Bone marrow (tissue), 2 donors: Measurements from ENCODE around the gene ZNRF3.
"Not testable (repeated sequence)": the region's sequence is repeated elsewhere in the genome, so short reads cannot be mapped to it uniquely, and the experiment has no call there.

Experiments used
- DNase-seq, 2 donors: peaks; one replicate each; lab custom pipeline; 2025; lab: John Stamatoyannopoulos, UW

Gene ZNRF3

DNA sequence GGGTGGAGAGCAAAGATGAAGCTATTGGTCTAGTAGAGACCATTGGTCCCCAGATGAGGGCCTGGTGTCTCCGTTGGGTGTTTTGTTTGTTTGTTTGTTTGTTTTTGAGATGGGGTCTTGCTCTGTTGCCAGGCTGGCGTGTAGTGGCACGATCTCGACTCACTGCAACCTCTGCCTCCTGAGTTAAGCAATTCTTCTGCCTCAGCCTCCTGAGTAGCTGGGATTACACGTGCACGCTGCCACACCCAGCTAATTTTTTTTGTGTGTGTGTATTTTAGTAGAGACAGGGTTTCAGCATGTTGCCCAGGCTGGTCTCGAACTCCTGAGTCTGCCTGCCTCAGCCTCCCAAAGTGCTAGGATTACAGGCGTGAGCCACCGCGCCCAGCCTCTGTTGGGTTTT, 25.4 kb downstream of the ZNRF3 start:
- DNase-seq = not testable (repeated sequence)

DNA sequence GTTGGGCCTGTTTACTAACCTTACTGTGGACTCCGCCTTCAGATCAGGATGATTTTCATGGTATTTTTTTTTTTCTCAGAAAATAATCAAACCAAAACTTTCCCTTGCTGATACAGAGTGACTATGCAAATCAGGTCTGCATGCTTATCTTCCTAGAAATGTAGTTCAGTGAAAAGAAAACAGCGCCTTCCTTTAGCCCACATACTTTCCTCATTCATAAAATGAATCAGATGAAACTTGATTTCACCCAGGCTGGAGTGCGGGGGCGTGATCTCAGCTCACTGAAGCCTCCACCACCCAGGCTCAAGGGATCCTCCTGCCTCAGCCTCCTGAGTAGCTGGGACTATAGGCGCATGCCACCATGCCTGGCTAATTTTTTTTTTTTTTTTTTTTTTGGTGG, 26.0 kb downstream of the ZNRF3 start:
- DNase-seq = no peak

DNA sequence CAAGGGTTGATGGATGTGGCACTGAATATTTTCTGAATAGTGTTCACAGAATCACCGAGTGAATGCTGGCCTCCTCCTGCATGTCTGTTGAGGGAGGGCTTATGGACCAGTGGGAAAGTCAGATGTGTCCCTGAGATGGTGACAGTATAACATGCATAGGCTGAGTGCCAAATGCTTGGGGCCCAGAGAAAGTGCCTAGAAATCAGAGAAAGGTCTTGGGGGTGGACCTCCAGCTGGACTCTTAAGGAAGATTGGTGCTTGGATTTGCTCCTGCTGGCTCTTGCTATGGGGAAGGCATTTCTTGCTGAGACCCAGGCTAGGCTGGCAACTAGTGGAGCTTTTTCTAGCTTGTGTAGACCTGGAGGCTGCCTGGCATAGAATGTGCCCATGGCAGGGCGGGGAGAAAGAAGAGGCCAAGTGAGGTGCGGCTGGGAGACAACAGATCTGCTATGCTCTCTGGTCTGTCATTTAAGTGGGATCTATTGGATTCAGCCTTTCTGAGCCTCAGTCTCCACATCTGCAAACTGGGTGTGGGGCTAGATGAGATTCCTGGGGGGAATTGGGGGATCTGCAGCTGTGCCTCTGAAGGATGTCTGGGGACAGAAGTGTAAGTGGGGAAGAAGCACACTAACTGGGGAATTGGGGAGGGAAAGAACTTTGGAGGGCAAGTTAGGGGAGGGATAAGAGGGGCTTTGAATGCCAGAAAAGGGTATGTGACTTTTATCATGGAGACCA, 27.4 kb downstream of the ZNRF3 start:
- DNase-seq = no peak

DNA sequence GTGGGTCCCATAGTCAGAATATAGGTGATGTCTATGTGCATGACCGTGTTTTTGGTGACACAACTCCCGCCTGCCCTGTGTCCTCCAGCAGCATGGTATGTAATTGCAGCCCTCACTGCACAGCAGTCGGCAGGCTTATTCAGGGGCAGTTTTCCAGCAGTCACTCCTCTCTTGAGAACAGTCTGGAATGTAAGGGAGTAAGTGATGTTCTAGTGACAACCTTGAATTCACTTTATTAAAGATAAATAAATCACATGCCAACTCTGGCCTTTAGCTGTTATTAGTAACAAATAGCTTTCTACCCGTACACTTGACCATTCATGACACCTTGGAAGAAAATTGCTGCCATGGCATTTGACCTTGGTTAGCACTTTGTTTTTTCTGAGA, 27.9 kb downstream of the ZNRF3 start:
- no peak for DNase-seq

DNA sequence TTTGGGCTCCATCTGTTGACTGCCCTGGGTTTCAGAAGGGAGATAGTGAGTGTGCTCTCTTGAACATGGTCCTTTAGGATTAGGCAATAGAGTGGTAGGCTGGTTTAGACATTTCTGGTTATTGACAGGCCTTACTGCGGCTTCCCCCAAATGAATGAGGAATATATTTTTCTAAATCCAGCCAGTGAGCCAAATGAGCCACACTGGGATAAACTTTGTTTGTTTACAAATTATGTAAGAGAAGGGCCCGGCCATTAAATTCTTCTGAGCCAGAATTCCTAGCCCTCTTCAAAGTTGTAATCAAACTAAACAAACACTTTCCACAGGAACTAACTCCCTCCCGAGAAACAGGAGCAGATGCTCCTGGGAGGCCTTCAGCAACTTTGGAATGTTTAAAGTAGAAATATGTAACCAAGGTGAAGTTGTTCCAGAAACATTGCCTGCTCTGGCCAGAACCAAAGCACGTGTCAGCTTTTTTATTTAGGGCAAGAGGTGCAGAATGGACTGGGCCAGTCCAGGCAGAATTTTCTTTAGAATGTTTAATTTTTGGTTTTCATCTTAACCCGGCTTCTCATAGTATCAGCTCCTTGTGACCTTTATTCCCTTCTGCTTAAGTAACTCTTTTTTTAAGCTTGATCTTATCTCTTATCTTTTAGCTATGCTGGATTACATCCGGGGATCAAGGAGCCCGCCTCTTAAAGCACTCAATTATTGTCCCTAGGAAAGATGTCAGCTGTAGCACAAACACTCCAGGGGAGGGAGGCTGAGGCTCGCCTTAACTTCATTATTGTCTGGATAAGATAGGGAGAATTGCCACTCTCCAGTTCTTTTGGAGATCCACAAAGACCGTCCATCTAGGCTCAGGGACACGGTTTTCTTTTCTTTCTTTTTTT, 28.7 kb downstream of the ZNRF3 start:
- no peak for DNase-seq

DNA sequence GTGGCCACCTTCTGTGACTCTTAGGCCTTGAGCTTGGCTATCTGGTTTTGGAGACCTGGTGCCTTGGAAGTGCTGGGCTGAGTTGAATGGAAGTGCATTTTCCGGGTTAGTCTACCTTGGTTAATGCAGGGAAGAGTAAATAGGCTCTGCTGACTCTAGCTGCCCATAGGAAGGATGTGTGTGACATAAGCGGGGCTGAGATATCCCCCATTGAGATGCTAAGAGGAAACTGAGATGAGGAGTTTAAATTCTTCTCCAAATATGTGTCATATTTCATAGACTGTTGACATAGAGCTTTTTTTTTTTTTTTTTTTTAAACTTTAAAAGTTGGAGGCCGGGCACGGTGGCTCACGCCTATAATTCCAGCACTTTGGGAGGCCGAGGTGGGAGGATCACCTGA, 30.8 kb downstream of the ZNRF3 start:
- DNase-seq = no peak

DNA sequence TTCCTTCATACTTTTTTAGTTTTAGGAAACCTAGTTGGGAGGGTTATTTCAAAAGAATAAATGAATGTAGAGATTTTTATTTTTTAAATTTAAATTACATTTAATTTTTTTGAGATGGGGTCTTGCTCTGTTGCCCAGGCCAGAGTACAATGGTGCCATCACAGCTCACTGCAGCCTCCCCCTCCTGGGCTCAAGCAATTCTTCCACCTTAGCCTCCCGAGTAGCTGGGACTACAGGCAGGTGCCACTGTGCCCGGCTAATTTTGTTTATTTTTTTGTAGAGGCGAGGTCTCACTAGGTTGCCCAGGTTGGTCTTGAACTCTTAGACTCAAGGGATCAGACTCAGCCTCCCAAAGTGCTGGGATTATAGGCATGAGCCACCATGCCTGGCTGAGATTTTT, 32.6 kb downstream of the ZNRF3 start:
- no peak for DNase-seq

DNA sequence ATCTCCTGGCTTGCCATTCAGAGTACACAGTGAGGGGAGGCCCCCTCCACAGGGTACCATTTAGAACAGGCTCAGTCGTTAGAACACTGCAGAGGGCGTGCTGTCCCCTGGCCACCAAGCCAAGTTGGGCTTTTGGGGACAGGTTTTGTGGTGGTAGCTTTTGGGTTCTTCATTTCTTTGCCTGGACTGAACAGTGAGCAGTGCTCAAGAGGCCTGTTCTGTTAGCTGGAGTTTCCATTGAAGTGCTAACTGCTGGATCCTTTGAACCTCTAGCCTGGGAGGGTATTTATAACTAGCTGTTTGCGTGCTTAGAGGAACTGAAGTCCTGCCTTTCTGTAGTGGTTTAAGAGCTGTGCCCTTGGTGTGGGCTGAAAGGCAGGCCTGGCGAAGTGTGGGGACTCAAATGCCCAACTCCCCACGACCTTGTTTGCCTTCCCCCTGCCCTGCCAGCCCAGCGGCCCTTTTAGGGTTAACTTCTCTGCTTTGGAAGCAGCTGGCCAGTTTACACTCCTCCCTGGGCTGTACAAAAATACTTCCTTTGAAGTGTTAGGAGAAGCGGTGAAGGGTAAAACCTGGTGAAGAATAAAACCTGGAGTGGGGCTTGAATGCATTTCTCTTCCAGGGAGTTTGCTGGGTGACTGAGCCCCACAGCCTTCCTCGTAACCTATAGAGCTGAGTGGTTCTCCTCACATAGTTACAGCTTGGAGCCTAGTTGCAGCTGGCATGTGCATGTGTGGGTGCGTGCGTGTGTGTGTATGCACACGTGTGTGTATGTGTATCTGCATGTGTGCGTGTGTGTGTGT, 34.6 kb downstream of the ZNRF3 start:
- no peak for DNase-seq

DNA sequence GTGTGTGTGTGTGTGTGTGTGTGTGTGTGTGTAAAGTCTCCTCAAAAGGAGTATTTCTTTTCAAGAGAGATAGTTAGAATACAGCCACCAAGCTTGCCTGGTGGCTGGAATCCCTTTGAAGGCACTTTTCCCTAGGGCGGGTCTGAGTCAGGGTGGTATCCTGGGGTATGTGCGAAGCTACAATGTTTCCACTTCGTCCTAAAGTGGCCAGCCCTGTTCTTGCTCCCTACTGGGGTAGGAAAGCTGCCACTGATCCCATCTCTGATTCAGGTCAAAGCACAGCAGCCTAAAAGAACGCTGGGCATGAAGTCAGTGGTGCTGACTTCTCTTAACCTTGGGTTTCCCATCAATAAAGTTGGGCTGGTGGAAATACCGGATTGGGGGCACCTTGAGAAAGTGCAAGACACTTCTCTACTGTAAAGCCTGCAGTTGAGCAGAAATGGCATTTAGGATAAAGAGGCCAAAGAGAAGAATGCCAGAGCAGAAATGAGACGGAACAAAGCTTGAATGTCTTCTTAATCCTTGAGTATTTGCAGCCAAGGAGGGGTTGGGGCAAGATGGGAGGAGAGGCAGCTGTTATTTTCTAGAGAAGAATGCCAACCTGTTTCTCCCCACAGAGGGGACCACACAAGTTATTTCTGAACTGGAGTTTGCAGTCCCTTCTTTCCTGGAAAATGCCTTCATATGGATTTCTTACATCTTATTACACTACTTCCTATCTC, 35.3 kb downstream of the ZNRF3 start:
- no peak for DNase-seq

DNA sequence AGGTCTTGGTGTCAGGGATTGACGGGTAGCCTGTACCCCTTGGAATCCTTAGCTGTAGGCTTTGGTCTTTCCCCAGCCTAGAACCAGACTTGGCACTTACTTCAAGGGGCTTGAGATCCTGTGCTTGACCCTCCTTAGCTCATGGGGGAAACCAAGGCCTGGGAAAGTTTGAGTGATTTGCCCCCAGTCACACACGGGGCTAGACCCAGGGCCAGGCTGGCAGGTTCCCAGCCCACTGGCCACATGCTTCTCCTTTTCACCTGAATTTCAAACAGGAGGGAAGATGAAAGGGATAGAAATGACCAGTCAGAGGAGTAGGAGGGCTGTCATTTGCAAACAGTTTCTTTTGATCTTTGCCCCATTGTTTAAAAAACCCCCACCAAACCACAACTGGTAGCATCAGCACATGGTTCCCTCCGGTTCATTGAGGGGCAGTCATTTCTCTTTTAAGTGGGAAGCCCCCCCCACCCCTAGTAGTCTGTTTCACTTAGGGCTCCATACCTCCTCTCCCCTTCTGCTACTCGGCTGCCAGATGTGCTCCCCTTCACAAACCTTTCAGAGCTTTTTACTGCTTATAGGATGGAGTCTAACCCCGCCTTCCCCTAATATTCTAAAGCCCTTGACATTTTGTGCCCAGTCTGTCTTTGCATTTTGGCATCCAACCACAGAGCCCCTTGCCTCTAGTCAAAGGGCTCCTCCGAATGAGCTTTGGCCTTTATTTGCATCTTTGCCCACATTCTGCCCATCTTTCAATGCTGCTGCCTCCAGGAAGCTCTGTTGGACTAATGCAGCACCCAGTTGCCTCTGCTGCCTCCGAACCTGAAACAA, 37.6 kb downstream of the ZNRF3 start:
- no peak for DNase-seq

DNA sequence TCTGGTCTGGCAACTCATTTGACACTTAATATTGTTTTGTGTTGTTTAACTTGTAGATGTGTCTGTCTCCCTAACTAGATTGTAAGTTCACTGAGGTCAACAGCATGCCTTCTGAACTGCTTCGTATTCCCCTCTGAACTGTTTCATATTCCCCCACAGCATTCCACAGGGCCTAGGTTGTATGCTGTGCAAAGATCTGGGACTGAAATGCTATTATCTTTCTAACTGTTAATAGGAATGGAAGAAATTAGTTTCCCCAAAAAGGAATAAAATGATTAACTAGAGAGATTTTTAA, 38.2 kb downstream of the ZNRF3 start:
- no peak for DNase-seq

DNA sequence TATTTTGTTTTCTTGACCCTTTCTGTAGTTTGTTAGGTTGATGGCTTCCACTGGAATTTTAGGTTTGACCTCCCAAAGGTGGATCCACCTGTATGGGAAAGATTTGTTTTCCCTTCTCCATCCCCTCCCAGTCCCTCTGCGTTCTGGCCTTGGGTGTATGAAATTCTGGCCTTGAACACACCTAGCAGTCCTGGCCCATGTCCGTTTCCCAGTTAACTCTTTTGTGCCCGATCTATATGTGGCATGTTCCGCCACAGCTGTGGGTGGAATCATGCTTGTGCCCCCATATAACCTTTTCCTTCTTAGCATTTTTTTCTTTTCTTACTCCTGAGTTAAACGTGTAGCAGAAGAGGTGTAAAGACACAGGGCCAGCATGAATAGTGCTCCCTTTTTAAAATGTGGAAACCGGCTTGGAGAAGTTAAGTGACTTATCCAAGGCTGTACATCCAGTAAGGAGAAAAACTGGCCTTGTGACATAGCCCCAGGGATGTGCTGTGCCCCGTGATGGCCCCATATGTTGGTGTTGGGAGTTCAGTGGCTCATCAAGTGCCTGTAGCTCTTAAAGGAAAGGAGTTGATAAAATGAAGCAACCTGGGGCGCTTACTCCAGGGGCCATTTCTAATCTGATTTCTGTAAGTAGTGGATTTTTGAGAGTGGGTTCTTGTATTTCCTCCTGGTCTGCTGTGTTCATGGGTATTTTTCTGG, 39.3 kb downstream of the ZNRF3 start:
- no peak for DNase-seq

DNA sequence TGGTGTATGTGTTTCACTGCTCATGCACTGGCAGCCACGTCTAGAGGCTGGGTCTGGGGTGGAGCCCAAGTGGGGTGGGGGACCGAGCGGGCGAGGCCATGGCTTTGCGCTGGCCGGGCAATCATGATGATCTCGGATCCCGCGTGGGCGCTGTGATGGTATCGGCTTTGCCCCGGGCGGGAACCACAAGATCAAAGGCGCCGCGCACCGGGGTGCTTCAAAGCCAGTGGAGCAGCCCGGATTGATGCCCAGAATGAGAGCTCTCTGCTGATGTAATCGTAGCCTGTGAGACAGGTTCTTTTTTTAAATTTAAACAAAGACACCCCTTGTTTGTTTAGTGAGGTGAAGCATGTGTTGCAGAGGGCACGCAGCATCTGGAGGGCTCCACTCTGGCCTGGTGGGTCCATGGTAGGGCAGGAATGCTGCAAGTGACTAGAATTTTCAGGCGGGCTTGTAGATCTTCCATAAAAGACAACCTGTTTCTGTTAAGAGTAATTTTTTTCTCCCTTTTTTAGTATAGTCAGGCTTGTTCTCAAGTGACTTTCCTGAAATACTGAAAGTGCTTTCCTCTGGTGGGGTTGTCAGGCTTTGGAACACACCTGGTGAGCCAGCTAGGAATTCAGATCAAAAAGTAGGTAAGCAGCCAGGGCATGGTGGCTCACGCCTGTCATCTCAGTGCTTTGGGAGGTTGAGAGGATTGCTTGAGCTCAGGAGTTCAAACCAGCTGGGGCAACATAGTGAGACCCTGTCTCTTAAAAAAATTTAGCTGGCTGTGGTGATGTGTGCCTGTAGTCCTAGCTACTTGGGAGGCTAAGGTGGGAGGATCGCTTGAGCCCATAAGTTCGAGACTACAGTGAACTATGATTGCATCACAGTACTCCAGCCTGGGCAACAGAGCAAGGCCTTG, 40.7 kb downstream of the ZNRF3 start:
- DNase-seq = no peak

DNA sequence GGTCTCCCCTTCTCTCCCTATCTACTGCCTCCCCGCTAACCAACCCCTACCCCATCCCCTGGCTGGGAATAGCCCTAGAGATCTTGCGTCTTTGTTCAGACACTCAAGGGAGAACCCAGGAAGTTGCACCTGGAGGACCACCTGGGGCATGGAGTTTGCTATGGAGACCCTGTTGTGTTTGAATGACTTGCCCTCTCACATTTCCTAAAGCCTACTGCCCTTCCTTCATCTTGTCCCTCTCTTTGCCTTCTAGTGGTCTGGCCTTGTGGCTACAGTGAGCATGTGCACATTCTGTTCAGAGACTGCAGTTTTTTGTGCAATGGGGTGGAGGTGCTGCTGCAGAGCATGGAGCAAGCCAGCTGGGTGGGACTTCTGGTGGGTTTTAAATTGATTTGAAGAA, 42.5 kb downstream of the ZNRF3 start:
- DNase-seq = no peak

DNA sequence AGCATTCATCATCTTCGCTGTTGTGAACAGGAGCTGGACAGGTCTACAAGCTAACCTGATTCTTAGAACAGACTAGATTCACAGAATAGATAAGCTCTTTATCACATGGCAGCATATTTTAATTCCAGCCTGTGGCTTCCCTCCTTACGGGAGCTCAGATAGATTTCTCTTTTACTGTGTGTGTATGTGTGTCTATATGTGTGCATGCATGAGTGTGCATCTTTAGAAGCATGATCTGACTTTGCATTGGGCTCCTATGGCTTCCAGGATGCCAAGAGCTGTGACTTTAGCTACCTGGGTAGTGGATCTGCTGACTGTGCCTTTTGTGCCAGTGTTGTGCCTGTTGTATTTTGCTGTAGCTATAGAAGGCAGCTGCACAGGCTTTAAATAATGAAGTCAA, 44.3 kb downstream of the ZNRF3 start:
- no peak for DNase-seq

DNA sequence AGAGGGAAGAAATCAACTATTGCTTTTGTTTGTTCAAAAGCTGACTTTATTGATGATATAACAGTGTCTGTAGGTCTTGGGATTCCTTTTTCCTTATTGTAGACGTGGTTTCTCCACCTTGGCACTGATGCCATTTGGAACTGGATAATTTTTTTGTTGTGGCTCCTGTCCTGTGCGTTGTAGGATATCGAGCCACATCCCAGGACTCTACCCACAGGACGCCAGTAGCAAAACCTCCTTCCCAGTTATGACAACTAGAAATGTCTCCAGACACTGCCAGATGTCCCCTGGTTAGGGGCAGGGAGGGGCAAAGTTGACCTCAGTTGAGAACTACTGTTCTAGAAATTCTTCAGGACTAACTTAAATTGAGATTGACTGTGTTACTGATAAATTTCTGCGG, 45.8 kb downstream of the ZNRF3 start:
- no peak for DNase-seq

DNA sequence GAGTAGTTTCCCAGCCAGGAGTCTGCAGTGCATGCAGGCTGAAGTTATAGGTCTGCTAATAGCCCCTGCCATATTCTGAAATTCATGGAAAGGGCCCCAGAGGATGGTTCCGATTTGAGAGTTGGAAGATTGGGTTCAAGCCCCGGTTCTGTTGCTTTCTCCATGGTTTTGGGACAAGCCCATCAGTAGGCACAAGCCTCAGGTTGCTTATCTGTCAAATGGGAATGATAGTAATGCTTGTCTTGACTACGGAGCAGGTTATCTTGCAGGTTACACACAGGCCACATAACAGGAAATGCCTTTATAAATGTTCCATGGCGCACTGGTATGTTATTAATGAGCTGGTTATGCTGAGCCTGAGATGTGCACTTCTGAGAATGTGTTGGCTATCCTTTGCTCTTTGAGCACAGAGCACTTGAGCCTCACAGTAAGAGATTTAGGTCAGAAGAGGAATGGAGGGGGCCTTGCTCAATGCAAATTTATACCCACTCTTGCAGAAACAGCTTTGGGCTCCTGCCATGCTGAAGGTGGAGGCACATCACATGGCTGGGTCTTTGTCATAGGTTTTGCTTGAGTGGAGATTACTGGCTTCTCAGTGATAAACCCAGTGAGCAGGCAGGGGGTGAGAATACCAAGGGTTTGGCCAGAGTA, 47.1 kb downstream of the ZNRF3 start:
- DNase-seq = no peak

DNA sequence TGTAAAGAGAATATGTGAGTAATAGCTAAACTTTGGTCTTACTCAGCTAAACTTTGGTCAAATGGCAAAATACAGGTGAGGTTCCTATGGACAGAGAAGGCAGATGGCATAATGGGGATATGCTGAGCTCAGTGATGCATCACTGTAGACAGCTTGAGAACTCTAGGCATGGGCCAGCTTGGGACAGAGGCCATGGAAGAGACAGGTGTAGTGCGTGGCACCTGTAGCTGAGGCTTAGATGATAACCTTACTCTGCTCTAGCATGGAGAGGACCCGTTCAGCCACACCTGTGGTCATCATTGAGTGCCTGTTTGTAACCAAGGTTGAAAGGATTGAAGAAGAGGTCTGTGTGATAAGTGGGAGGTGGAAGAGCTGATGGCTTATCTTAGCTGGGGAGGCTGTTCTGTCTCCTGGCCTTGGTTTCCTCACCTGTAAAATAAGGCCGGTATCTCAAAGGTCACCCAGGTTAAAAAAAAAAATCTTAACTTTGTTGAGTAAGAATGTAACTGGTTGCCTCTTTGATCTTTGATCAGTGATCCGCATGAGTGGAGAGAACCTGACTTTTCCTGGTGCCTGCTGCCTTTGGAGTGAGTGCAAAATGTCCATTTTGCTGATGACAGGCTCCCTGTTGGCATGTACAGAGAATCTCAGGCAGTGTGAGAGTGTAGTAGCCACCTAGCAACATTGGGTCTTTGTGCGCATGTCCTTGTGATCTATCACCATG, 48.6 kb downstream of the ZNRF3 start:
- no peak for DNase-seq
